ES-I3 (cell line): ENCODE measurements around the gene FMN1.

Experiments
- H3K36me3 ChIP-seq: 2 replicates; pipeline ENCODE4 v1.6.1; 2013; ENCODE audit warnings: mild to moderate bottlenecking, low read length, control low read depth, moderate library complexity; ENCODE audit not compliant: insufficient read depth
- H3K4me1 ChIP-seq: 2 replicates; pipeline ENCODE4 v1.6.1; 2013; ENCODE audit warnings: mild to moderate bottlenecking, control low read depth, low read length; ENCODE audit not compliant: insufficient read depth
- H3K9ac ChIP-seq: 2 replicates; pipeline ENCODE4 v1.6.1; 2013; ENCODE audit warnings: low read depth, mild to moderate bottlenecking, low read length, moderate library complexity
- H3K9me3 ChIP-seq: 2 replicates; pipeline ENCODE4 v1.6.1; 2013; ENCODE audit warnings: mild to moderate bottlenecking, low read length, moderate library complexity; ENCODE audit not compliant: control insufficient read depth, insufficient read depth

Gene FMN1

GRCh38 chr15:32993285-32993684, 201.2 kb downstream of the FMN1 start:
- Histone ChIP-seq H3K9me3 (no peaks in the 10 kb centered on the region), H3K36me3 (no peaks in the 10 kb centered on the region), H3K4me1 (peaks cover 3% of the 10 kb centered on the region), H3K9ac (no peak overlapping the region)

GRCh38 chr15:32991619-32992111, 202.8 kb downstream of the FMN1 start:
- no peaks in the 10 kb centered on the region for H3K9me3 ChIP-seq
- H3K36me3 ChIP-seq: no peaks in the 10 kb centered on the region
- H3K9ac ChIP-seq: no peak overlapping the region
- peaks cover 3% of the 10 kb centered on the region for H3K4me1 ChIP-seq

DNA sequence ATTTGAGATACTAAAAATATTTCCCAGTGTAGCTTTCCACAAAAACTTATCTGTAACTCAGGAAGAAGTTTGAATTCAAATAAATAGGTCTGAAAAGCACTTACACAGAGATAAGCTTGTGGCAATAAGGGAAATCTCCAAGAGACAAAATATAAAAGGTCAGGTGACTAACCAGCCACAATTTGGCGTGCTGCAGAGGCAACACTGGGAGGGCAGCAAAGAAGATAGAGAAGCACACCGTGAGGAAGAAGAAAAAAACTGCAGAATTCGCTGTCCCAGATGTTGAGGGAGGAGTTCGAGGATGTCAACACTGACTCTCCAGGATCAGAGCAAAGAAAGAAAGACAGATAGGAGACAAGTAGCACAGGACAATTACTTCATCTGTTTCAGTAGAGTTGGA, 204.4 kb downstream of the FMN1 start:
- H3K4me1 ChIP-seq: peaks cover 3% of the 10 kb centered on the region
- H3K9ac ChIP-seq: no peak overlapping the region
- no peaks in the 10 kb centered on the region for H3K9me3 ChIP-seq
- H3K36me3 ChIP-seq: no peaks in the 10 kb centered on the region

GRCh38 chr15:32987067-32987466, 207.4 kb downstream of the FMN1 start:
- Histone ChIP-seq H3K36me3 (no peaks in the 10 kb centered on the region), H3K4me1 (no peaks in the 10 kb centered on the region), H3K9ac (no peak overlapping the region), H3K9me3 (no peaks in the 10 kb centered on the region)

DNA sequence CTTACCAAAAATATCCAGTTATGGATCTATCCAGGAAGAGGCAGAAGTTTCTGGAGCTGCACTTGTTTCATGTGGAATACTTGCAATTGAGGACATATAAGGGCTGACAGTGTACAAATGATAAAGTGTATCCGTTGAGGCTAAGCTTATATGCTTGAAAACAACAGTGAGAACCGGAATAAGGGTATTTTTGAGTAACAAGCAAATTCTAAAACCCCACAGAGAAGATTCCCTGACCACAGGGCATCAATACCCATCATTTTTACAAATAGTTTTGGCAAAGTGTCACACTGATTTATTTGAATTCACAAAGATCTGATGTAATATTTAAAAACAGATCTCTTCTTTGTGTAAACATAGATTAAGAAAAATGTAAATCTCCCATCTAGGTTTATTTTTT, 208.4 kb downstream of the FMN1 start:
- Histone ChIP-seq H3K36me3 (no peaks in the 10 kb centered on the region), H3K4me1 (no peaks in the 10 kb centered on the region), H3K9ac (no peak overlapping the region), H3K9me3 (no peaks in the 10 kb centered on the region)

DNA sequence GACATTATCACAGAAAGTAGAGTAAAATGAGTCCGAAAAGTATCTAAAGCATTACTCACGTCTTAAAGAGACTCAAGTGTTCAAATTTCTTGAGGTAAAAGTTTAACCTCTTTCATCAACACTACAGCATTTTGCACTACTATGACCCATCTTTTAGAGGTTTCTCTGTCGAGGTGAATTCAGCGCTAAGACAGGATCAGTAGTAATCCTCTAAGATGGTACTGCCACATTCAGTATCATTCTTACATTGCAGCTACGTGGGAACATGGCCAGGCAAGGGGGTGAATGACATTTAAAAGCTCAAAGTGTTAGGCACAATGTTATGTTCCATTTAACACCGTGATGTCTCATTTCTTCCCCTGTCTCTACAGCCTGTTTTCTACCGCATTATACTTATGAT, 210.8 kb downstream of the FMN1 start:
- Histone ChIP-seq H3K4me1 (no peaks in the 10 kb centered on the region), H3K9ac (no peak overlapping the region), H3K36me3 (no peaks in the 10 kb centered on the region), H3K9me3 (no peaks in the 10 kb centered on the region)

- no peaks in the 10 kb centered on the region for H3K4me1 ChIP-seq
- H3K36me3 ChIP-seq: no peaks in the 10 kb centered on the region
- no peak overlapping the region for H3K9ac ChIP-seq
- H3K9me3 ChIP-seq: no peaks in the 10 kb centered on the region
These were observed 212.5 kb downstream of the FMN1 start for GRCh38 chr15:32982001-32982400.

DNA sequence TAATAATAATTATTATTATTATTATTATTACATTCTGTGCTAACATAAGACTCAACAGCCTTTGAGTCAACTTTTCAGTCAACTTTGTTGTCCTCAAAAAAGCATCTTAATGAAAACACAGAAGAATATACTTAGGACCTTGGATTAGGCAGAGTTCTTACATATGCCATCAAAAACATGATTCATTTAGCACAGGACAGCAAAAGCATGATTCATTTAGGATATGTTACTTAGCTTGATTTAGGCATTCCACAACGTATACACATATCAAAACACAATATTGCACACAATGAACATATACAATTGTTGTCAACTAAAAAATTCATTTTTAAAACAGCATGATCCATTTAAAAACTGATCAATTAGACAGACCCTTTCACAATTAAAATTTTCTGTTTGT, 213.0 kb downstream of the FMN1 start:
- no peak overlapping the region for H3K9ac ChIP-seq
- H3K9me3 ChIP-seq: no peaks in the 10 kb centered on the region
- no peaks in the 10 kb centered on the region for H3K36me3 ChIP-seq
- no peaks in the 10 kb centered on the region for H3K4me1 ChIP-seq

DNA sequence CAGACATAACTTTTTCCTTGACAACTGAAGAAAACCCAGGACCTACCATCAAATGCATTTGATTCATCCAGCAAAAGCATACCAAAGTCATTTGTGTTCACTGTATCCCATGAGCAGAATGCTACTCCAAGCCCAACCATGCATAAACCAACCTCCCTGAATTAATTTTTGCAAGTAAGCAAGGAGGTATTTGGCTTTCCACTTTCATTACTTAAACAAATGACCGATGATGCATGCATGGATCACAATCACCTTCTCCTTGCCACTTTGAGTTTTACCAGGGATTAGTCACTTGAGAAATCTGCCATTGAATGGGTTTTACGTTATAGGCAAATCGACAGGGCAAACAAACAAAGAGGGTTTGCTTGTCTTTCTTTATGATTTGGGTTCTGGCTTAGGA, 214.8 kb downstream of the FMN1 start:
- H3K36me3 ChIP-seq: no peaks in the 10 kb centered on the region
- no peaks in the 10 kb centered on the region for H3K4me1 ChIP-seq
- no peak overlapping the region for H3K9ac ChIP-seq
- H3K9me3 ChIP-seq: no peaks in the 10 kb centered on the region

GRCh38 chr15:32977506-32977905, 217.0 kb downstream of the FMN1 start:
- Histone ChIP-seq H3K4me1 (no peaks in the 10 kb centered on the region), H3K36me3 (no peaks in the 10 kb centered on the region), H3K9ac (no peak overlapping the region), H3K9me3 (no peaks in the 10 kb centered on the region)

DNA sequence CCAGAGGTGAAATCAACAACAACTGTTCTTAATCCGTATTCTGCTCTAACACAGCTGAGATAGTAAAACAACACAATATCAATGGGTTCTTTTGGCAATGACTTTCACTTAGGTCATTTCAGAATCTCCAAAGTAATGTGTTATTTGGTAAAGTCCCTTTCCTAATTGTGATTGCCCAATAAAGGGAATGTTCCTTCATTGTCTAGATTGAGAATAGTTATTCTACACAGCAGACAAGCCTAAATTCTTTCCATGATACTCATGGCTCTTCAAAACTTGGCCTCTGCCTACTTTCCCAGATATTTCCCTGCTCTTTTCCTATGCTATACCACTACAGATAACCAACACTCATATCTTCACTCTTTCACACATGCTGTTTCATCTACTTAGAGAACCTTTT, 219.8 kb downstream of the FMN1 start:
- H3K36me3 ChIP-seq: no peaks in the 10 kb centered on the region
- H3K4me1 ChIP-seq: no peaks in the 10 kb centered on the region
- no peaks in the 10 kb centered on the region for H3K9me3 ChIP-seq
- H3K9ac ChIP-seq: no peak overlapping the region

DNA sequence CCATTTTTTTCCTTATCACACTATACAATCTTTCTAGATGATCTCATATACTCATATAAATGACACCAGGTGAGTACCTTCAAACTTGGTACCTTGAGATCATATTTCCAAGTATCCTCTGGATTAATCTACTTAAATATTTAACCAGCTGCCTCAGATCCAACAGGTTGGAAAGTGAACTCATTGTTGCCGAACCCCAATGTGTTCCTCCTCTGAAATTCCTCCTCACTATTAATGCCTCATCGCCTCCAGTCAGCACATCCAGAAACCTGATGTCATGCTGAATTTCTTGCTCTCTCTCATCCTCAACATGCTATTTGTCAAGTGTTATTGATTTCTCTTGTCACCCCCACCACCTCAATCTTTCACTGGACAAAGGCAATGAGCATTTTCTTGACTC, 221.8 kb downstream of the FMN1 start:
- Histone ChIP-seq H3K4me1 (no peaks in the 10 kb centered on the region), H3K9me3 (no peaks in the 10 kb centered on the region), H3K9ac (no peak overlapping the region), H3K36me3 (no peaks in the 10 kb centered on the region)

DNA sequence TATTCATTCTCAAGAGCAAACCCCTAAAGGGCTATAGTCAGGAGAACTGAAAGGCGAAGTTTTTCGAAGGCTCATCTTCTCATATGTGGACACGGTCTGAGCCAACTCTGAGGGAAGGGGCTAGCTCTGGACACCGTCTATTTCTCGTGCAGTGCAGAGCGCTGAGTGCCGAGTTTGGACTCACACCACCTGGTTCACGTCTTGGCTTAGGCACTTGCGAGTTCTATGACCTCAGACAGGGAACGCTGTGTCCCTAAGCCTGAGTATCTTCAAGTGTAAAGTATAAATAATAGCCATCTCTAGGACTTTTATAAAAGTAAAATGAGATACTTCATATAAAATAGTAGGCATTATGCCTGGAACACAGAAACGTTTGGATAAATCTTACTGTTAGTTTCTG, 223.7 kb downstream of the FMN1 start:
- no peak overlapping the region for H3K9ac ChIP-seq
- H3K4me1 ChIP-seq: no peaks in the 10 kb centered on the region
- H3K9me3 ChIP-seq: no peaks in the 10 kb centered on the region
- no peaks in the 10 kb centered on the region for H3K36me3 ChIP-seq

- H3K9ac ChIP-seq: no peak overlapping the region
- H3K9me3 ChIP-seq: no peaks in the 10 kb centered on the region
- no peaks in the 10 kb centered on the region for H3K36me3 ChIP-seq
- H3K4me1 ChIP-seq: no peaks in the 10 kb centered on the region
These were observed 227.0 kb downstream of the FMN1 start for GRCh38 chr15:32967521-32967920.

DNA sequence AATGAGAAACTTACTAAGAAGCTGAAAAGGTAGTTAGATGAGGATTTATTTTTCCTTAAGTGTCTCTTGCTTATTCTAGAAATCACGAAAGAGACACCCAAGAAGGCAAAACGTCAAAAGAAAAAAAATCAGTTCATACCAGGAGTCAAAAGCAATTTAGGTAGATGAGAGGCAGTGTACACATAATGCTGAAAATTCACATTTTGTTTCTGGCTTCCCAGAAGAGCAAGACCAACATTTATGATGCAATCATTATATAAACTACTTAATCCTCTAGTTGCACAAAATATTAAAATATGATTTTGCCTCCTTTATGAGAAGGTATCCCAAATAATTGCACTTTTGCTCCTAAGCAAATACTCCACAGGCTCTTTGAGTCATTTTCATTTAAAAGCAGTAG, 228.0 kb downstream of the FMN1 start:
- no peak overlapping the region for H3K9ac ChIP-seq
- no peaks in the 10 kb centered on the region for H3K4me1 ChIP-seq
- H3K36me3 ChIP-seq: no peaks in the 10 kb centered on the region
- no peaks in the 10 kb centered on the region for H3K9me3 ChIP-seq

- no peaks in the 10 kb centered on the region for H3K9me3 ChIP-seq
- H3K4me1 ChIP-seq: no peaks in the 10 kb centered on the region
- H3K9ac ChIP-seq: no peak overlapping the region
- H3K36me3 ChIP-seq: no peaks in the 10 kb centered on the region
These were observed 228.6 kb downstream of the FMN1 start for GRCh38 chr15:32965897-32966296.
